ENCODE data around the gene RNF39.

DNA sequence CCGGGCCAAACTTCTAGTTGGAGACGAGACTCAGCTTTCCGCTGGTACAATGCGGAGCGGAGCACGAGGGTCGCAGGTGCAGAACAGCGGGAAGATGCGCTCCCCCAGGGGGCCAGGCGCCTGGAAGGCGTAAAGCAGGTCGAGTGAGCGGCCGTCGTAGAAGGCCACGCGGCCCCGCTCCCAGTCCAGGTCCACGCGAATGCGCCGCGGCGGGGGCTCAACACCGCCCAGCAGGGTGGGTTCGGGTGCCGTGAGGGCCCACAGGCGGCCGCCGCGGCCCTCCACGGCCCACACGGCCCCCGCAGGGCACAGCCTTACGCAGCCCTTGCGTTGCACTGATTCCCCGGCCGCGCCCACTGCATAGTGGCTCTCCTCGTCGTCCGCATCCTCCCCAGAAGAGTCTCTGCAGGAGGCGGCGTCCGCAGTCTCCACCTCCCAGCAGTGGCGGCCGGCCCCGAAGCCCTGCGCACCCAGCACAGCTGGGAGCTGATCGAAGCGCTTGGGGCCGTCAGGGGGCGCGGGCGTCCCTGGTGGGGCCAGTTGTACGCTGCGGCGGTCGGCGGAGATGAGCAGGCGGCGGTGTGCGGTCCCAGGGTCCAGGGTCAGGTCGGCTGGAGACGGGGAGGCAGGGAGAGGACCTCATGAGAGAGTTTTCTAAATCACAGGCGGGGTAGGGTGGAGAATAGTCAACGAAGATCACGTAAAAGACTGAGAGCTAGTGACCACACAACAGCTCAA is 4.3 kb downstream of the RNF39 start:
- TF ChIP-seq, protein P1, sequence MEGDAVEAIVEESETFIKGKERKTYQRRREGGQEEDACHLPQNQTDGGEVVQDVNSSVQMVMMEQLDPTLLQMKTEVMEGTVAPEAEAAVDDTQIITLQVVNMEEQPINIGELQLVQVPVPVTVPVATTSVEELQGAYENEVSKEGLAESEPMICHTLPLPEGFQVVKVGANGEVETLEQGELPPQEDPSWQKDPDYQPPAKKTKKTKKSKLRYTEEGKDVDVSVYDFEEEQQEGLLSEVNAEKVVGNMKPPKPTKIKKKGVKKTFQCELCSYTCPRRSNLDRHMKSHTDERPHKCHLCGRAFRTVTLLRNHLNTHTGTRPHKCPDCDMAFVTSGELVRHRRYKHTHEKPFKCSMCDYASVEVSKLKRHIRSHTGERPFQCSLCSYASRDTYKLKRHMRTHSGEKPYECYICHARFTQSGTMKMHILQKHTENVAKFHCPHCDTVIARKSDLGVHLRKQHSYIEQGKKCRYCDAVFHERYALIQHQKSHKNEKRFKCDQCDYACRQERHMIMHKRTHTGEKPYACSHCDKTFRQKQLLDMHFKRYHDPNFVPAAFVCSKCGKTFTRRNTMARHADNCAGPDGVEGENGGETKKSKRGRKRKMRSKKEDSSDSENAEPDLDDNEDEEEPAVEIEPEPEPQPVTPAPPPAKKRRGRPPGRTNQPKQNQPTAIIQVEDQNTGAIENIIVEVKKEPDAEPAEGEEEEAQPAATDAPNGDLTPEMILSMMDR (conservative IDR thresholded peaks at IDR 0.05; ENCODE audit: low read length) = no peak
- TF ChIP-seq EZH2phosphoT487 (IDR thresholded peaks at IDR 0.05; ENCODE audit: borderline replicate concordance, low read depth, low read length) = no peak
